NCI-H1436 treated with DMSO at 0.1 percent for 48 hours (cell line): ENCODE results near the gene ARHGEF19.

ENCODE experiments used
- DNase-seq: peaks from one replicate; lab custom pipeline; 2025; lab: John Stamatoyannopoulos, UW

The ARHGEF19 gene

GRCh38 chr1:16148329-16149092, 63.9 kb downstream of the ARHGEF19 start:
- no peak for DNase-seq
